Gastrocnemius medialis (tissue), 4 donors: ENCODE data around the gene AP5Z1.

Experiments
- CTCF ChIP-seq, 5 experiments: fragments of 450-650 bp in 3 of 5; fragments of 200-600 bp in 2 of 5; sonication (generic) in 2 of 5; IDR thresholded peaks in 4 of 5; conservative IDR thresholded peaks in 1 of 5; 1 replicate in 4 of 5; 2 replicates in 1 of 5; pipeline ENCODE4 v1.5.1; 2016 to 2019; ENCODE audit warnings: antibody characterized with exemption in 5 of 5, mild to moderate bottlenecking in 3 of 5, moderate library complexity in 3 of 5
- POLR2A ChIP-seq, 2 donors: fragments of 450-650 bp; IDR thresholded peaks; one replicate each; pipeline ENCODE4 v1.6.1; 2017; ENCODE audit warnings: antibody characterized with exemption in 2 of 2, mild to moderate bottlenecking in 2 of 2, moderate library complexity in 2 of 2

DNA sequence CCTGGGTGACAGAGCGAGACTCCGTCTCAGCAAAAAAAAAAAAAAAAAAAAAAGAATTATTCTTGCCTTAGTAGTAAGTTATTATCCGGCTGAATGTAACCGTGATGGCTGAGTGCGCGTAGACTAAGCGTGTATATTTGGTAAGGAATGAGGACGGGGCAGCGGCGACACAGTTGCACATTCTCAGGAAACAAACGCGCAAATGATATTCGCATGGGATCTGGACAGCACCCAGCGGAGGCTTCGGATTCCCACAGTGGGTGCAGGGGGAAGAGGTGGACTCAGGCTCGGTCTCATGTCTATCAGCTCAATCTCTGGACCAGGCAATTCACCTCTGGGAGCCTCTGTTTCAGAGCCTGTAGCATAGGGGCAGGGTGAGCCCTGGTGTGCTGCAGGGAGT, 57.3 kb downstream of the AP5Z1 start:
- TF ChIP-seq POLR2A (IDR thresholded peaks at IDR 0.05) (no peak), CTCF (IDR thresholded peaks at IDR 0.05 in 4 of 5, conservative IDR thresholded peaks at IDR 0.05 in 1 of 5) (no peak)
